Mesenteric fat pad (tissue), 1 donor: ENCODE data around the gene PSPH. TPM values are rescaled to one million over a fixed set of nuclear protein-coding genes. Genes with fewer than 3 reads are reported as not detected.

Experiments used
- total RNA-seq: library from RNA; stranded (reverse); fragmentation: NEBNext Ultra II Directional; extraction: Animal tissue kit (Norgen Biotek cat#: 25700); gene quantifications from one replicate; pipeline ENCODE4 v1.2.1, GENCODE V29; 2021
- donor health status: DM: yes; HTN: yes; CAD: no.

The PSPH gene
- total RNA-seq, 1 donor from 2014 or later: 7.5 TPM

Other genes starting within 250 kb of the PSPH start
- gene SEPTIN14, start 188.7 kb downstream of the PSPH start, total RNA-seq: not detected
- gene ZNF713, start 164.0 kb downstream of the PSPH start, total RNA-seq: 1.2 TPM
- 13.6 TPM for gene MRPS17, start 99.6 kb downstream of the PSPH start, total RNA-seq
- 56.7 TPM for gene NIPSNAP2, start 86.9 kb downstream of the PSPH start, total RNA-seq
- 99.8 TPM for gene CCT6A, start 321 bp upstream of the PSPH start, total RNA-seq
- gene SUMF2, start 12.8 kb upstream of the PSPH start, total RNA-seq: 106 TPM
- gene PHKG1, start 41.5 kb upstream of the PSPH start, total RNA-seq: 2.8 TPM
- 249 TPM for gene CHCHD2, start 55.0 kb upstream of the PSPH start, total RNA-seq
- not detected for gene NUPR2, start 65.0 kb upstream of the PSPH start, total RNA-seq